Measurements from ENCODE around the gene THRAP3. TPM values are rescaled to one million over a fixed set of nuclear protein-coding genes. Genes with fewer than 3 reads are reported as not detected.

Gene THRAP3
- total RNA-seq, 1 donor = 127 TPM

DNA sequence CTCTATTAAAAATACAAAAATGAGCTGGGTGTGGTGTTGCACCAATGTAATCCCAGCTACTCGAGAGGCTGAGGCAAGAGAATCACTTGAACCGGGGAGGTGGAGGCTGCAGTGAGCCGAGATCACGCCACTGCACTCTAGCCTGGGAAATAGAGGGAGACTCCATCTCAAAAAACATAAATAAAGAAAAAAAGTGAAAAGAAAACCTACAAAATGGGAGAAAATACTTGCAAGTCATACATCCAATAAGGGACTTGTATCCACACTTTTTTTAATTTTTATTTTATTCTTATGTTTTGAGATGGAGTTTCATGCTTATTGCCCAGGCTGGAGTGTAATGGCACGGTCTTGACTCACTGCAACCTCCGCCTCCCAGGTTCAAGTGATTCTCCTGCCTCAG lies 52.4 kb downstream of the THRAP3 start:
- no peak for DNase-seq (ENCODE audit: insufficient read length, low spot score, missing footprints)
- no peak for TF ChIP-seq CTCF (IDR thresholded peaks at IDR 0.05; ENCODE audit: extremely low read depth, low read depth, low read length)

DNA sequence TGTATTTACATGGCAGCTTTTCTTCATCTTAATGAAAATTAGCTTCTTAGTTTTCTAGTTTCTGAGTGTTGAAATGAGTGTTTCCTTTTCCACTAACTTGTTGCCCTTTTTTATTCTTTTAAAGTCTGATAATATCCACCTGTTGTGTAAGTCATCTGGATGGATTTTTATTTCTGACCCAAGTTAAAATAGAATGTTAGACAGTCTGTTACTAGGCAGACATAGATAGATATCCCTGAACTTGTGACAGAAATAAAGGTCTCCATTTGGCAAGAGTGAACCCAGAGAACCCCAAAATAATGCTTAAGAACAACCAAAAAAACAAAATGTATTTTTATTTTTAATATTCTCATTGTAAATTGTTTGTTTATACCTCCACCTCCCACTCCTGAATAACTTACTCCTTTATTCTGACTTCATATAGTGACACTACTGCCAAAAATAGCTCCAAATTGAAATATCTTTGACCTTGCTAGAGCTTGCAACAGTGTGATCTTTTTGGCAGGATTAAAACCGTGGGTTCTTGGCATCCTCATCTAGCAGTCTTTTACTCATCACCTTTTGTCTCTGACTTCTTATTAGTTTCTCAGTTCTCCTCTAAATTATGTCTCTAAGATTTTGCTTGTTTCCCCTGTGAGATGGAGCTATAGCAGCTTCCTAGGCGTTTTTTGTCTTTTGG lies 55.0 kb downstream of the THRAP3 start:
- no peak for TF ChIP-seq CTCF (IDR thresholded peaks at IDR 0.05; ENCODE audit: extremely low read depth, low read depth, low read length)
- peak; percentile 37 for DNase-seq (ENCODE audit: insufficient read length, low spot score, missing footprints)
- Histone ChIP-seq H2AFZ (ENCODE audit: low read length) (no peak overlapping the region), H3K36me3 (ENCODE audit: insufficient read depth, low read length) (peaks cover 27% of the 10 kb centered on the region), H3K4me1 (ENCODE audit: insufficient read depth, low read length) (peaks cover 8% of the 10 kb centered on the region), H3K4me3 (ENCODE audit: insufficient read depth, low read length) (no peak overlapping the region), H3K79me2 (ENCODE audit: insufficient read depth, low read length) (peaks cover 83% of the 10 kb centered on the region), H4K20me1 (ENCODE audit: insufficient read depth, low read length) (peaks cover 20% of the 10 kb centered on the region), H3K27ac (ENCODE audit: low read depth, low read length) (peak overlapping the region; percentile 8), H3K4me2 (ENCODE audit: insufficient read depth, low read length) (no peak overlapping the region), H3K27me3 (ENCODE audit: insufficient read depth, low read length) (no peaks in the 10 kb centered on the region), H3K9me3 (ENCODE audit: low read depth, low read length) (no peaks in the 10 kb centered on the region)

More for the DNA sequence above, 52.4 kb downstream of the THRAP3 start:
- Histone ChIP-seq H3K4me1 (ENCODE audit: insufficient read depth, low read length) (peaks cover 8% of the 10 kb centered on the region), H4K20me1 (ENCODE audit: insufficient read depth, low read length) (peaks cover 29% of the 10 kb centered on the region), H3K27me3 (ENCODE audit: insufficient read depth, low read length) (no peaks in the 10 kb centered on the region), H3K27ac (ENCODE audit: low read depth, low read length) (no peak overlapping the region), H2AFZ (ENCODE audit: low read length) (no peak overlapping the region), H3K4me3 (ENCODE audit: insufficient read depth, low read length) (no peak overlapping the region), H3K4me2 (ENCODE audit: insufficient read depth, low read length) (no peak overlapping the region), H3K9me3 (ENCODE audit: low read depth, low read length) (no peaks in the 10 kb centered on the region), H3K36me3 (ENCODE audit: insufficient read depth, low read length) (peaks cover 27% of the 10 kb centered on the region), H3K79me2 (ENCODE audit: insufficient read depth, low read length) (peaks cover 90% of the 10 kb centered on the region)

DNA sequence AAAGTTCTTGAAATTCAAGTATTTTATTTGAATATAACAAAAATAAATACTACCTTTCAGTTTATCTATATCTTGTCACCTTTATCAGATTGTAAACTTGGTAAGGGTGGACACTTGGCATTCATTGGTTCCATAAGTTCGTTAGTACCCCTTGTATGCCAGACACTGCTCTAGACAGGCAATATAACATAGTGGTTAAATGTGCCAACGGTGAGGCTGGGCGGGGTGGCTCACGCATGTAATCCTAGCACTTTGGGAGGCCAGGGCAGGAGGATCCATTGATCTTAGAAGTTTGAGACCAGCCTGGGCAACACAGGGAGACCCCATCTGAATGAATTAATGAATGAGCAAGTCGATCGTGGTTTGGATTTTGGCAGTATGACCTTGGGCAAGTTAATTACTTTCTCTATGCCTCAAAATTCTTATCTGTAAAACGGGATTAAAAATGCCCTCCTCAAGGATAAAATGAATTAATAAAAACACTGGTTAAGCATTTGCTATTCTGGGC lies 55.6 kb downstream of the THRAP3 start:
- Histone ChIP-seq H3K4me3 (ENCODE audit: insufficient read depth, low read length) (no peak overlapping the region), H3K27me3 (ENCODE audit: insufficient read depth, low read length) (no peaks in the 10 kb centered on the region), H3K4me1 (ENCODE audit: insufficient read depth, low read length) (peaks cover 8% of the 10 kb centered on the region), H3K9me3 (ENCODE audit: low read depth, low read length) (no peaks in the 10 kb centered on the region), H2AFZ (ENCODE audit: low read length) (no peak overlapping the region), H3K27ac (ENCODE audit: low read depth, low read length) (peak overlapping the region; percentile 8), H3K36me3 (ENCODE audit: insufficient read depth, low read length) (peaks cover 33% of the 10 kb centered on the region), H3K4me2 (ENCODE audit: insufficient read depth, low read length) (no peak overlapping the region), H4K20me1 (ENCODE audit: insufficient read depth, low read length) (peaks cover 20% of the 10 kb centered on the region), H3K79me2 (ENCODE audit: insufficient read depth, low read length) (peaks cover 81% of the 10 kb centered on the region)
- TF ChIP-seq CTCF (IDR thresholded peaks at IDR 0.05; ENCODE audit: extremely low read depth, low read depth, low read length) = no peak
- DNase-seq (ENCODE audit: insufficient read length, low spot score, missing footprints) = no peak

- no peaks in the 10 kb centered on the region for H3K9me3 ChIP-seq (ENCODE audit: low read depth, low read length)
- H4K20me1 ChIP-seq (ENCODE audit: insufficient read depth, low read length) = peaks cover 18% of the 10 kb centered on the region
- no peak overlapping the region for H3K4me2 ChIP-seq (ENCODE audit: insufficient read depth, low read length)
- DNase-seq (ENCODE audit: insufficient read length, low spot score, missing footprints) = no peak
- H2AFZ ChIP-seq (ENCODE audit: low read length) = no peak overlapping the region
- H3K4me3 ChIP-seq (ENCODE audit: insufficient read depth, low read length) = no peak overlapping the region
- peaks cover 67% of the 10 kb centered on the region for H3K36me3 ChIP-seq (ENCODE audit: insufficient read depth, low read length)
- H3K27me3 ChIP-seq (ENCODE audit: insufficient read depth, low read length) = no peaks in the 10 kb centered on the region
- TF ChIP-seq CTCF (IDR thresholded peaks at IDR 0.05; ENCODE audit: extremely low read depth, low read depth, low read length) = no peak
- peaks cover 11% of the 10 kb centered on the region for H3K4me1 ChIP-seq (ENCODE audit: insufficient read depth, low read length)
- peaks cover 83% of the 10 kb centered on the region for H3K79me2 ChIP-seq (ENCODE audit: insufficient read depth, low read length)
- peak overlapping the region; percentile 28 for H3K27ac ChIP-seq (ENCODE audit: low read depth, low read length)
Observed at GRCh38 chr1:36284061-36284460, 59.8 kb downstream of the THRAP3 start.
